ENCODE data around the gene CHEK1. TPM values are rescaled to one million over a fixed set of nuclear protein-coding genes. Genes with fewer than 3 reads are reported as not detected.
"Not testable (repeated sequence)": the region's sequence is repeated elsewhere in the genome, so short reads cannot be mapped to it uniquely, and the experiment has no call there.

CHEK1 gene
- polyA plus RNA-seq, 2 donors = 4.2 to 6.7 TPM

DNA sequence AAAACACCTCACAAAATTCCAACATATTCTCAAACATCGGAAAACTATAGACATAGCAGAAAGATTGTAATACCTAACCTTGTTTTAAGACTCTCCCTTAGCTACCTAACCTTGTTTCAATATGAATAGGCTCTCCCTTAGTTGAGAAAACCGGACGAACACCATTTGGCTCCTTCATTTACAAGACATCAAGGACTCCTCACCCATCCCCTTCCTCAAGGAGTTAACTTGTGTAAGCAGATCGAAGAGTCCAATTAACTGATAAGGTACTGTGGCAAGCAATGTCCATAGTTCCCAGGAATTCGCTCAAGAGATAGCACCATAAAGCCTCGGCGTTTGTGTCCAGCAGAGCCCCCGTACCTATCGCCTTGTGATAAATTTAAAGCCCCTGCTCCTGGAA is 60.3 kb downstream of the CHEK1 start:
- 55 to 65% methylated on average over 9 of the region's 9 CpGs for WGBS, 2 donors
- H3K4me1 ChIP-seq (ENCODE audit: control insufficient read depth in 2 of 2, insufficient read depth in 2 of 2, low read length in 1 of 2) = no peaks in the 10 kb centered on the region
- no peak overlapping the region for H3K4me3 ChIP-seq (ENCODE audit: low read depth in 1 of 2, low read length in 2 of 2)
- H3K36me3 ChIP-seq (ENCODE audit: control insufficient read depth in 2 of 2, insufficient read depth in 2 of 2, low read length in 1 of 2) = no peaks in the 10 kb centered on the region
- H3K27me3 ChIP-seq (ENCODE audit: control insufficient read depth in 1 of 2, insufficient read depth in 2 of 2, low read length in 2 of 2) = no peaks in the 10 kb centered on the region
- no peak overlapping the region for H3K27ac ChIP-seq (ENCODE audit: low read depth in 2 of 2, low read length in 1 of 2)
- no peaks in the 10 kb centered on the region for H3K9me3 ChIP-seq (ENCODE audit: control insufficient read depth in 2 of 2, insufficient read depth in 1 of 2, low read depth in 1 of 2, low read length in 1 of 2)

DNA sequence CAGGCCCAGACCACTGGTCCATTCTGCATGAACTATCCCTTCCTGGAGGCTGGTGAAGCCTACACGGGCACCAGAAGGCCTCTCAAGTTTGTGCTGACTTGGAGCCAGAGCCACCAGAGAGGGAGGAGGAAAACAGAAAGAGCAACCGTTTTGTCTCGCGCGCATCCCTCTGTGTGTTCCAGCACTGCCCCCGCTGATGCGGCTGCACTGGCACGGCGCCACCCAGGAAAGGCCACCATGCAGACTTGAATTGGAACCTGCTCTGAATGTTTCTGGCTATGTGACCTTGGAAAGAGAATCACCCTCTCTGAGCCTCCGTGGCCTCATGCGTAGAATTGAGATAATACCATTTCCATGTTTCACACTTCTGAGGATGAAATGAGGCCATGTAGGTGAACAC is 63.1 kb downstream of the CHEK1 start:
- 94 to 95% methylated on average over 11 of the region's 11 CpGs for WGBS, 2 donors
- H3K4me3 ChIP-seq (ENCODE audit: low read depth in 1 of 2, low read length in 2 of 2) = no peak overlapping the region
- no peak overlapping the region for H3K27ac ChIP-seq (ENCODE audit: low read depth in 2 of 2, low read length in 1 of 2)
- no peaks in the 10 kb centered on the region for H3K36me3 ChIP-seq (ENCODE audit: control insufficient read depth in 2 of 2, insufficient read depth in 2 of 2, low read length in 1 of 2)
- H3K9me3 ChIP-seq (ENCODE audit: control insufficient read depth in 2 of 2, insufficient read depth in 1 of 2, low read depth in 1 of 2, low read length in 1 of 2) = no peaks in the 10 kb centered on the region
- no peaks in the 10 kb centered on the region for H3K4me1 ChIP-seq (ENCODE audit: control insufficient read depth in 2 of 2, insufficient read depth in 2 of 2, low read length in 1 of 2)
- no peaks in the 10 kb centered on the region for H3K27me3 ChIP-seq (ENCODE audit: control insufficient read depth in 1 of 2, insufficient read depth in 2 of 2, low read length in 2 of 2)

DNA sequence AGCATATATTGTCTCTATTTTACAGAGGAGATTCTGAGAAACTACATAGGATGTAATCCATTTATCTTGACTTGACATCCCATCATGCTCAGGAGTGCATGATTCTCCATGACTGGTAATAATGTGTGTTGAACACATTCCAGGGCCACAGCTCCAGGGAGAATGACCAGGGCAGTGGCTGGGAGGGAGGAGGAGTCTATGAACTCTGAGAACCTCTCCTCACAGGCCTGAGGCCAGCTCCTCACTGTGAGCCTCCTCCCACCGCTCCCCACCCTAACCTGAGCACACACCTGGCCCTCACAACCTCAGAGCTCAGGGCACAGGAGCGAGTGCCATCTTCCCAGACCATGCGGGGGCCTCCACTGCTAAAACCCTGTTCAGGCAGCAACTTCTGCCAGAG is 63.7 kb downstream of the CHEK1 start:
- no peak overlapping the region for H3K27ac ChIP-seq (ENCODE audit: low read depth in 2 of 2, low read length in 1 of 2)
- no peaks in the 10 kb centered on the region for H3K27me3 ChIP-seq (ENCODE audit: control insufficient read depth in 1 of 2, insufficient read depth in 2 of 2, low read length in 2 of 2)
- 93 to 94% methylated on average over 3 of the region's 3 CpGs for WGBS, 2 donors
- H3K4me3 ChIP-seq (ENCODE audit: low read depth in 1 of 2, low read length in 2 of 2) = no peak overlapping the region
- H3K36me3 ChIP-seq (ENCODE audit: control insufficient read depth in 2 of 2, insufficient read depth in 2 of 2, low read length in 1 of 2) = no peaks in the 10 kb centered on the region
- H3K4me1 ChIP-seq (ENCODE audit: control insufficient read depth in 2 of 2, insufficient read depth in 2 of 2, low read length in 1 of 2) = no peaks in the 10 kb centered on the region
- no peaks in the 10 kb centered on the region for H3K9me3 ChIP-seq (ENCODE audit: control insufficient read depth in 2 of 2, insufficient read depth in 1 of 2, low read depth in 1 of 2, low read length in 1 of 2)

DNA sequence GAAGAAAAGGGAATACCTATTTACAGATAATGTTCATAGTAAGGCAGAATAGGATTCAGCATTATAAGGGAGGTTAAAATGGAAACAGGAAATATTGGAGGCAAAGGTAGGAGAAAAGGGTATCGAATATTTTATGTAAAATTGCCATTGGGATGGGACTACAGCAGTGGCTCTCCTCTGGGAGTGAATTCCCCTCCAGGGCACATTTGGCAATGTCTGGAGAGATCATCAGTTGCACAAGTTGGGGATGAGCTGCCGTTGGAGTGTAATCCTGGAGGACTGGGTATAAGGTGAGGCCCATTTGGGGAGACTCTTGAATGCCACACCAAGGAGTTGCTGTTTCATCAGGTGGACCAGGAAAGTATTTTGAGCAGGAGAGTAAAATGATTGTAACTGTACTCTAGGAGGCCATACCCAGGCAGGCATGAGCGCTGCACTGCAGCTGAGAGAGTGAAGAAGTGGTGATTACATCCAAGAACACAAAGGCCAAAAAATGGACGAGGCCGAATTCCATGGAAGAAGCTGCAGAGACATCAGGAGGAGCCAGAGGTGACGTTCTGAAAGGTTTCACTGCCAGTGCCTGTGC is 64.4 kb downstream of the CHEK1 start:
- Histone ChIP-seq H3K36me3 (ENCODE audit: control insufficient read depth in 2 of 2, insufficient read depth in 2 of 2, low read length in 1 of 2) (no peaks in the 10 kb centered on the region), H3K4me3 (ENCODE audit: low read depth in 1 of 2, low read length in 2 of 2) (no peak overlapping the region), H3K27me3 (ENCODE audit: control insufficient read depth in 1 of 2, insufficient read depth in 2 of 2, low read length in 2 of 2) (no peaks in the 10 kb centered on the region), H3K9me3 (ENCODE audit: control insufficient read depth in 2 of 2, insufficient read depth in 1 of 2, low read depth in 1 of 2, low read length in 1 of 2) (peaks cover 0 to 2% of the 10 kb centered on the region in 2 donors), H3K27ac (ENCODE audit: low read depth in 2 of 2, low read length in 1 of 2) (no peak overlapping the region), H3K4me1 (ENCODE audit: control insufficient read depth in 2 of 2, insufficient read depth in 2 of 2, low read length in 1 of 2) (no peaks in the 10 kb centered on the region)
- WGBS, 2 donors = 73 to 81% methylated on average over 6 of the region's 6 CpGs

DNA sequence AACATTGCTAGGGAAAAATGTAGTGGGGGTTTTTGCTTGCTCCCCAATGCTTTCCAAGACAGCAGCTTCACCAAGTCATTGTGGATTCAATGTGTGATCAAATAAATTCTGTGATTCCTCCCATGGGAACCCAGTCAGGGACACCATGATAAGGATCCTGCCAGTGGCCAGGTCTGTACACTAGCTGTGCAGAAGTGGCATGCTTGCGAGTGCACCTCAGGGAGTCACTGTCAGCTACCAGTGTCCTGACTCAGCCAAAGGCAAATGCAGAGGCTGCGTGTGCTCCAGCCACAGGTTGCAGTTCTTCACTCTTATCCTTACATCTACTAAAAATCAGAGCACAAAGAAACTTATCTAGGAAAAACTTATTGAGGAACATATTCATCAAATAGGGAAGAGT is 65.0 kb downstream of the CHEK1 start:
- Histone ChIP-seq H3K4me3 (ENCODE audit: low read depth in 1 of 2, low read length in 2 of 2) (no peak overlapping the region), H3K27ac (ENCODE audit: low read depth in 2 of 2, low read length in 1 of 2) (no peak overlapping the region), H3K4me1 (ENCODE audit: control insufficient read depth in 2 of 2, insufficient read depth in 2 of 2, low read length in 1 of 2) (no peaks in the 10 kb centered on the region), H3K36me3 (ENCODE audit: control insufficient read depth in 2 of 2, insufficient read depth in 2 of 2, low read length in 1 of 2) (no peaks in the 10 kb centered on the region), H3K27me3 (ENCODE audit: control insufficient read depth in 1 of 2, insufficient read depth in 2 of 2, low read length in 2 of 2) (no peaks in the 10 kb centered on the region), H3K9me3 (ENCODE audit: control insufficient read depth in 2 of 2, insufficient read depth in 1 of 2, low read depth in 1 of 2, low read length in 1 of 2) (peaks cover 0 to 2% of the 10 kb centered on the region in 2 donors)
- WGBS, 2 donors = 94 to 96% methylated on average over 2 of the region's 2 CpGs

DNA sequence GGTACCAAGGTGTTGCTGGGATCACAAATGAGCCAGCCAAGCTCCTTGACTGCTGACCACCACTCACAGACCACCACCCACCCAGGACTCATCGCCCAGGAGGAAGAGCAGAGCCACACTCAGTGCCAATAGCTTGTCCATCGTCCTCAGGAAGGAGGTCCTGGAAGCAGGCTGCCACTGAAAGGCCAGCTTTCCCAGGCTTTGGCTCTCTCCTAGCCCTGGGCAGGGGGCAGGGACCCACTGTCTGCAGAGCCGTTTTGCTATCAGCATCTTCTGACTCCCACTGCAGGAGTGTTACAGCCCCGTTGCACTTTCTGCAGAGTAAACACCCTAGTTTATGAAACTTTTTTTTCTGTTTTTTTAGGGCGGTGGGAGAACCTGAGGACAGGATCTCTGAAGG is 67.9 kb downstream of the CHEK1 start:
- no peaks in the 10 kb centered on the region for H3K27me3 ChIP-seq (ENCODE audit: control insufficient read depth in 1 of 2, insufficient read depth in 2 of 2, low read length in 2 of 2)
- no peaks in the 10 kb centered on the region for H3K4me1 ChIP-seq (ENCODE audit: control insufficient read depth in 2 of 2, insufficient read depth in 2 of 2, low read length in 1 of 2)
- H3K4me3 ChIP-seq (ENCODE audit: low read depth in 1 of 2, low read length in 2 of 2) = no peak overlapping the region
- H3K9me3 ChIP-seq (ENCODE audit: control insufficient read depth in 2 of 2, insufficient read depth in 1 of 2, low read depth in 1 of 2, low read length in 1 of 2) = peaks cover 3 to 6% of the 10 kb centered on the region in 2 donors
- no peak overlapping the region for H3K27ac ChIP-seq (ENCODE audit: low read depth in 2 of 2, low read length in 1 of 2)
- no peaks in the 10 kb centered on the region for H3K36me3 ChIP-seq (ENCODE audit: control insufficient read depth in 2 of 2, insufficient read depth in 2 of 2, low read length in 1 of 2)
- WGBS, 2 donors = 78 to 81% methylated on average over 5 of the region's 5 CpGs

DNA sequence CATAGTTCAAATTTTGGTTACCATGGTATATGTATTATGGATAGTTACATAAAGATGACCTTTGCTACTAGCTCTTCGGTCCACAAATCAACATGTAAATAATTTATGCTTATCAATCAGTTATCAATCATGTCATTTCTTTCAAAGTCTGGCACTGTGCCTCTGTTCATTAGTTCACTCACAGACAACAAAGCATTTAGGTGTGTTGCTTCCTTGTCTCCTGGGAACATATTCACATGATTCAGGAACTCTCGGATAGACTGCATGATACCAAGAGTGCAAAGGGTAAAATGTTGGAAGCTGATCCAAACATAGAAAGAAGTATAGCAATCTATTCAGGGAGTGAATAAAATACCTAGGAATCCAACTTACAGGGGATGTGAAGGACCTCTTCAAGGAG is 70.0 kb downstream of the CHEK1 start:
- 60 to 71% methylated on average over 2 of the region's 2 CpGs for WGBS, 2 donors
- H3K36me3 ChIP-seq (ENCODE audit: control insufficient read depth in 2 of 2, insufficient read depth in 2 of 2, low read length in 1 of 2) = no peaks in the 10 kb centered on the region
- H3K4me3 ChIP-seq (ENCODE audit: low read depth in 1 of 2, low read length in 2 of 2) = no peak overlapping the region
- no peaks in the 10 kb centered on the region for H3K4me1 ChIP-seq (ENCODE audit: control insufficient read depth in 2 of 2, insufficient read depth in 2 of 2, low read length in 1 of 2)
- H3K27me3 ChIP-seq (ENCODE audit: control insufficient read depth in 1 of 2, insufficient read depth in 2 of 2, low read length in 2 of 2) = no peaks in the 10 kb centered on the region
- peaks cover 3 to 6% of the 10 kb centered on the region in 2 donors for H3K9me3 ChIP-seq (ENCODE audit: control insufficient read depth in 2 of 2, insufficient read depth in 1 of 2, low read depth in 1 of 2, low read length in 1 of 2)
- H3K27ac ChIP-seq (ENCODE audit: low read depth in 2 of 2, low read length in 1 of 2) = no peak overlapping the region

DNA sequence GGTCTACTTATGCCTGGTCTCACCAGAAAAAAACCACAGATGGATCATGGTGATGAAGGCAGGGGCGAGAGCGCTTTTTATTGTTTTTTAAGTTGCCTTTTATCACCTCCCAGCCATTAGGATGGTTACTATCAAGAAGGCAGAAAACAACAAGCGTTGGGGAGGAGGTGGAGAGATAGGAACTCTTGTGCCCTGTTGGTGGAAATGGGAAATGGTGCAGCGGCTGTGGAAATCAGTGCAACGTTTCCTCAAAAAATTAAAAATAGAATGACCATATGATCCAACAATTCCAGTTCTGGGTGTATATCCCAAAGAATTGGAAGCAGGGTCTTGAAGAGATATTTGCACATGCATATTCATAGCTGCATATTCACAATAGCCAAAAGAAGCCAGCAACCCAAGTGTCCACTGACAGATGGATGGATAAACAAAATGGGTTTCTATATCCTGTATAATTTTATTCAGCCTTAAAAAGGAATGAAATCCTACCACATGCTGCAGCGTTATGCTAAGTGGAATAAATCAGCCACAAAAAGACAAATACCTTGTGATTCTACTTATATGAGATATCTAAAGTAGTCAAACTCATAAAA is 76.2 kb downstream of the CHEK1 start:
- Histone ChIP-seq H3K27ac (ENCODE audit: low read depth in 2 of 2, low read length in 1 of 2) (no peak overlapping the region), H3K4me1 (ENCODE audit: control insufficient read depth in 2 of 2, insufficient read depth in 2 of 2, low read length in 1 of 2) (no peaks in the 10 kb centered on the region), H3K9me3 (ENCODE audit: control insufficient read depth in 2 of 2, insufficient read depth in 1 of 2, low read depth in 1 of 2, low read length in 1 of 2) (peaks cover 3% of the 10 kb centered on the region in 2 donors), H3K4me3 (ENCODE audit: low read depth in 1 of 2, low read length in 2 of 2) (no peak overlapping the region), H3K27me3 (ENCODE audit: control insufficient read depth in 1 of 2, insufficient read depth in 2 of 2, low read length in 2 of 2) (no peaks in the 10 kb centered on the region), H3K36me3 (ENCODE audit: control insufficient read depth in 2 of 2, insufficient read depth in 2 of 2, low read length in 1 of 2) (no peaks in the 10 kb centered on the region)
- 78 to 81% methylated on average over 6 of the region's 6 CpGs for WGBS, 2 donors

DNA sequence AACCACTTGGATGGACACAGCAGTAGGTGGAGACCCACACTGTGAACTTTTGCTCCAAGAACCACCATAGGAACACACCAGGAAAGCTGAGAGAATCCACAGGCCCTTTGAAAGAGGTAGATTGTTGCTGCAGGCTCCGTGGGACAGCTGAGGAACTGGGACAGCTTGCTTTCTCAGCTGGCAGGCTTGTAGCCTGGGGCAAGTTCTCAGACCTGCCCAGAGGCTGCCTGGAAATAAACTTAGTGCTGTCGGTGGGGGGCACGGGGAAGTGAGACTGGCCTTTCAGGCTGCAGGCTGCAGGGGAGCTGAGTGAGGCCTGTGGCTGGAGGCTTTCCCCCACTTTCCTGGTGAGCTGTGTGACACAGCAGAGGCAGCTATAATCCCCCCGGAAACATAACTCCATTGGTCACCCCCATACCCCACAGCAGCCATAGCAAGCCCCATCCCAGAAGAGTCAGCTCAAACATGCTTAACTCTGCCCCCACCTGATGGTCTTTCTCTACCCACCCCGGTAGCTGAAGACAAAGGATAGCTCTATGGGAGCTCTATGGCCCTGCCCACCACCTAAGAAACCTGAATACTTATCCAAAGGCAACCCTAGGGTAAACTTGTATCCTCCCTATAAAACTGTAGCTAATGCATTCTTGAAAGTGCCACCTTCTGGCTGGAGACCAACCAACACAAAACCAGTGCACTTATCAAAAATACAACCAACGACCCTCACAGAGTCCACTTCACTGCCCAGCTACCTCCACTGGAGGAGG is 77.1 kb downstream of the CHEK1 start:
- H3K36me3 ChIP-seq (ENCODE audit: control insufficient read depth in 2 of 2, insufficient read depth in 2 of 2, low read length in 1 of 2) = no peaks in the 10 kb centered on the region
- peaks cover 0 to 3% of the 10 kb centered on the region in 2 donors for H3K9me3 ChIP-seq (ENCODE audit: control insufficient read depth in 2 of 2, insufficient read depth in 1 of 2, low read depth in 1 of 2, low read length in 1 of 2)
- WGBS, 2 donors = 39 to 42% methylated on average over 6 of the region's 6 CpGs
- no peaks in the 10 kb centered on the region for H3K4me1 ChIP-seq (ENCODE audit: control insufficient read depth in 2 of 2, insufficient read depth in 2 of 2, low read length in 1 of 2)
- H3K27me3 ChIP-seq (ENCODE audit: control insufficient read depth in 1 of 2, insufficient read depth in 2 of 2, low read length in 2 of 2) = no peaks in the 10 kb centered on the region
- no peak overlapping the region for H3K27ac ChIP-seq (ENCODE audit: low read depth in 2 of 2, low read length in 1 of 2)
- H3K4me3 ChIP-seq (ENCODE audit: low read depth in 1 of 2, low read length in 2 of 2) = no peak overlapping the region

DNA sequence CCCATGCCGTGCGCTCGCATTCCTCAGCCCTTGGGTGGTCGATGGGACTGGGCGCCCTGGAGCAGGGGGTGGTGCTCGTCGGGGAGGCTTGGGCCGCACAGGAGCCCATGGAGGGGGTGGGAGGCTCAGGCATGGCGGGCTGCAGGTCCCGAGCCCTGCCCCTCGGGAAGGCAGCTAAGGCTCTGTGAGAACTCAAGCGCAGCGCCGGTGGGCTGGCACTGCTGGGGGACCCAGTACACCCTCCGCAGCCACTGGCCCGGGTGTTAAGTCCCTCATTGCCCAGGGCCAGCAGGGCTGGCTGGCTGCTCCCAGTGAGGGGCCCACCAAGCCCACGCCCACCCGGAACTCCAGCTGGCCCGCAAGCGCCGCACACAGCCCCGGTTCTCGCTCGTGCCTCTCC is 79.7 kb downstream of the CHEK1 start:
- WGBS, 2 donors = 92 to 93% methylated on average over 14 to 24 of the region's 24 CpGs
- not testable (repeated sequence) for H3K27ac ChIP-seq (ENCODE audit: low read depth in 2 of 2, low read length in 1 of 2); H3K4me1 ChIP-seq (ENCODE audit: control insufficient read depth in 2 of 2, insufficient read depth in 2 of 2, low read length in 1 of 2); H3K4me3 ChIP-seq (ENCODE audit: low read depth in 1 of 2, low read length in 2 of 2); H3K36me3 ChIP-seq (ENCODE audit: control insufficient read depth in 2 of 2, insufficient read depth in 2 of 2, low read length in 1 of 2); H3K9me3 ChIP-seq (ENCODE audit: control insufficient read depth in 2 of 2, insufficient read depth in 1 of 2, low read depth in 1 of 2, low read length in 1 of 2); H3K27me3 ChIP-seq (ENCODE audit: control insufficient read depth in 1 of 2, insufficient read depth in 2 of 2, low read length in 2 of 2)

Data from esophagus (tissue), 2 donors.